ENCODE data around the gene RAPGEF6. TPM values are rescaled to one million over a fixed set of nuclear protein-coding genes. Genes with fewer than 3 reads are reported as not detected.

Gene RAPGEF6
- total and polyA plus RNA-seq, 12 donors: 2.5 to 33.8 (median 14.4) TPM

DNA sequence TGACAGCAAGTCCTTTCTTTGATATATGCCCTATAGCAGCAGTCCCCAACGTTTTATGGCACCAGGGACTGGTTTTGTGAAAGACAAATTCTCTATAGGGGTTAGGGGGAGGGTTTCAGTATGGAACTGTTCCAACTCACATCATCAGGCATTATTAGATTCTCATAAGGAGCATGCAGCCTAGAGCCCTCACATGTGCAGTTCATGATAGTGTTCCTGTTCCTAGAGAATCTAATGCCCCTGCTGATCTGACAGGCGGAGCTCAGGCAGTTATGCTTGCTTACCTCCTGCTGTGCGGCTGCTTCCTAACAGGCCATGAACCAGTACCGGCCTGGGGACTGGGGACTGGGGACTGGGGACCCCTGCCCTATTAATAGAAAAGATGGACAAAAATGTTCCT lies 2.7 kb upstream of the RAPGEF6 start:
- Histone ChIP-seq H3K27ac (no peak overlapping the region), H3K36me3 (replicated peaks in 1 of 2) (peaks cover 0 to 5% of the 10 kb centered on the region in 2 donors), H3K27me3 (no peaks in the 10 kb centered on the region), H3K9me3 (replicated peaks in 1 of 3) (no peaks in the 10 kb centered on the region), H3K4me3 (no peak overlapping the region), H3K4me1 (replicated peaks in 1 of 2) (peaks cover 13 to 14% of the 10 kb centered on the region in 2 donors)
- 78 to 79% (median 78%) methylated on average over 4 of the region's 4 CpGs for WGBS, 4 donors
- no peak for DNase-seq
- TF ChIP-seq POLR2A (IDR thresholded peaks at IDR 0.05): no peak
- TF ChIP-seq, protein P1, sequence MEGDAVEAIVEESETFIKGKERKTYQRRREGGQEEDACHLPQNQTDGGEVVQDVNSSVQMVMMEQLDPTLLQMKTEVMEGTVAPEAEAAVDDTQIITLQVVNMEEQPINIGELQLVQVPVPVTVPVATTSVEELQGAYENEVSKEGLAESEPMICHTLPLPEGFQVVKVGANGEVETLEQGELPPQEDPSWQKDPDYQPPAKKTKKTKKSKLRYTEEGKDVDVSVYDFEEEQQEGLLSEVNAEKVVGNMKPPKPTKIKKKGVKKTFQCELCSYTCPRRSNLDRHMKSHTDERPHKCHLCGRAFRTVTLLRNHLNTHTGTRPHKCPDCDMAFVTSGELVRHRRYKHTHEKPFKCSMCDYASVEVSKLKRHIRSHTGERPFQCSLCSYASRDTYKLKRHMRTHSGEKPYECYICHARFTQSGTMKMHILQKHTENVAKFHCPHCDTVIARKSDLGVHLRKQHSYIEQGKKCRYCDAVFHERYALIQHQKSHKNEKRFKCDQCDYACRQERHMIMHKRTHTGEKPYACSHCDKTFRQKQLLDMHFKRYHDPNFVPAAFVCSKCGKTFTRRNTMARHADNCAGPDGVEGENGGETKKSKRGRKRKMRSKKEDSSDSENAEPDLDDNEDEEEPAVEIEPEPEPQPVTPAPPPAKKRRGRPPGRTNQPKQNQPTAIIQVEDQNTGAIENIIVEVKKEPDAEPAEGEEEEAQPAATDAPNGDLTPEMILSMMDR (IDR thresholded peaks at IDR 0.05): no peak
- intact Hi-C loops (cut with DNase I): no loop called here

- Histone ChIP-seq H3K9me3 (replicated peaks in 1 of 3) (no peaks in the 10 kb centered on the region), H3K27ac (peak overlapping the region; percentile 88 to 99 (median 96)), H3K4me3 (peak overlapping the region; percentile 13 to 84 (median 68)), H3K4me1 (replicated peaks in 1 of 2) (peaks cover 13 to 30% of the 10 kb centered on the region in 2 donors), H3K27me3 (no peaks in the 10 kb centered on the region), H3K36me3 (replicated peaks in 1 of 2) (no peaks in the 10 kb centered on the region)
- no peak for TF ChIP-seq POLR2A (IDR thresholded peaks at IDR 0.05)
- TF ChIP-seq, protein P1 (IDR thresholded peaks at IDR 0.05): no peak
- intact Hi-C loops (cut with DNase I): no loop called here
- 3% methylated on average over 24 of the region's 24 CpGs for WGBS, 4 donors
- DNase-seq: peak in 1 of 7 donors; percentile 23
Measured at GRCh38 chr5:131635684-131636572, 899 bp upstream of the RAPGEF6 start.

DNA sequence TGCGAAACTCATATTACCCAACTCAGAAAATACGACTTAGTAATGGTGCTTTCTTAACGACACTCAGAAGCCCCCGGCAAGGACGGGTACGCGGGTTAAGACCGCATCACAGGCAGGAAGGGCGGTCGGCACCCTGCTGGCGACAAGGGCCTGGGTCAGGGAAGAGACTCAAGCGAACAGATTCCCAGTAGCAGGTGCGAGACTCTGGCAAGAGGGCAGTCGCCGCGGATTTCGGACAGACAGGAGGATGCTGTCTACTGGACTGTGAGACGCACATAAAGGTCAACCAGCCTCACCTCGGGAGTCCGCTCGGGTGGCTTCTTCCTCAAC lies 398 bp downstream of the RAPGEF6 start:
- intact Hi-C loops (cut with DNase I): no loop called here
- Histone ChIP-seq H3K4me3 (peak overlapping the region; percentile 13 to 78 (median 62)), H3K4me1 (replicated peaks in 1 of 2) (peaks cover 13 to 40% of the 10 kb centered on the region in 2 donors), H3K36me3 (replicated peaks in 1 of 2) (no peaks in the 10 kb centered on the region), H3K9me3 (replicated peaks in 1 of 3) (no peaks in the 10 kb centered on the region), H3K27ac (peak overlapping the region; percentile 69 to 99 (median 96)), H3K27me3 (no peaks in the 10 kb centered on the region)
- 0% methylated on average over 17 to 21 of the region's 21 CpGs for WGBS, 4 donors
- peak in 4 of 7 donors; percentile 65 to 74 (median 70) for DNase-seq
- no peak for TF ChIP-seq POLR2A (IDR thresholded peaks at IDR 0.05)
- TF ChIP-seq, protein P1 (IDR thresholded peaks at IDR 0.05): peak in 4 of 6 experiments; percentile 24 to 42 (median 28)

GRCh38 chr5:131634238-131634637 lies 791 bp downstream of the RAPGEF6 start:
- no peak for DNase-seq
- H3K9me3 ChIP-seq (replicated peaks in 1 of 3): no peaks in the 10 kb centered on the region
- H3K4me1 ChIP-seq (replicated peaks in 1 of 2): peaks cover 13 to 40% of the 10 kb centered on the region in 2 donors
- no peaks in the 10 kb centered on the region for H3K36me3 ChIP-seq (replicated peaks in 1 of 2)
- peak overlapping the region; percentile 69 to 99 (median 96) for H3K27ac ChIP-seq
- peak overlapping the region in 3 of 4 donors; percentile 57 to 78 (median 68) for H3K4me3 ChIP-seq
- H3K27me3 ChIP-seq: no peaks in the 10 kb centered on the region
- intact Hi-C loops (cut with DNase I): no loop called here
- TF ChIP-seq POLR2A (IDR thresholded peaks at IDR 0.05): no peak
- TF ChIP-seq, protein P1 (IDR thresholded peaks at IDR 0.05): no peak
- WGBS, 4 donors: 0 to 4% (median 3%) methylated on average over 4 of the region's 4 CpGs

Measured in adrenal gland (tissue), 12 donors.